Colonic mucosa (tissue), 4 donors: Measurements from ENCODE around the gene MTR. TPM values are rescaled to one million over a fixed set of nuclear protein-coding genes. Genes with fewer than 3 reads are reported as not detected.
"Not testable (repeated sequence)": the region's sequence is repeated elsewhere in the genome, so short reads cannot be mapped to it uniquely, and the experiment has no call there.

Experiments
- DNase-seq: peaks from one replicate; pipeline ENCODE4 v3.0.0-alpha.2; 2020
- H3K27ac ChIP-seq: fragments of 200-600 bp; one replicate; pipeline ENCODE4 v1.8.0; 2021
- H3K27me3 ChIP-seq: fragments of 200-600 bp; one replicate; pipeline ENCODE4 v1.8.0; 2021
- H3K36me3 ChIP-seq: fragments of 200-600 bp; one replicate; pipeline ENCODE4 v1.8.0; 2021
- H3K4me1 ChIP-seq: fragments of 200-600 bp; one replicate; pipeline ENCODE4 v1.8.0; 2021; ENCODE audit warnings: mild to moderate bottlenecking
- H3K4me3 ChIP-seq: fragments of 200-600 bp; one replicate; pipeline ENCODE4 v1.8.0; 2021
- H3K9ac ChIP-seq, 2 donors: one replicate each; pipeline ENCODE4 v1.7.0; 2013; ENCODE audit warnings: control low read depth in 2 of 2, low read depth in 2 of 2, low read length in 2 of 2
- H3K9me3 ChIP-seq: fragments of 200-600 bp; one replicate; pipeline ENCODE4 v1.8.0; 2021
- intact Hi-C: fragments of 100-400 bp; cut with DNase I; formaldehyde crosslinking; loops from one replicate; pipeline ENCODE4 v1.14.1; 2022
- total RNA-seq, 2 donors: library from RNA; stranded (reverse); fragmentation: NEBNext Ultra II Directional in 1 of 2; extraction: Animal tissue kit (Norgen Biotek cat#: 25700) in 1 of 2; gene quantifications; one replicate each; pipeline ENCODE4 v1.2.1, GENCODE V29; 2021
- TF ChIP-seq, protein P1 (sequence below): fragments of 200-600 bp; IDR thresholded peaks from one replicate; pipeline ENCODE4 v1.8.0; 2022; ENCODE audit warnings: antibody characterized with exemption, mild to moderate bottlenecking
- donor health status: healthy.
- donor health status: DM: no; HTN: no; CAD: no.
- donor health status: DM: no; HTN: no; CAD: no.

MTR gene
- total RNA-seq, 2 donors from 2014 or later, result 20.5 to 24.4 TPM

DNA sequence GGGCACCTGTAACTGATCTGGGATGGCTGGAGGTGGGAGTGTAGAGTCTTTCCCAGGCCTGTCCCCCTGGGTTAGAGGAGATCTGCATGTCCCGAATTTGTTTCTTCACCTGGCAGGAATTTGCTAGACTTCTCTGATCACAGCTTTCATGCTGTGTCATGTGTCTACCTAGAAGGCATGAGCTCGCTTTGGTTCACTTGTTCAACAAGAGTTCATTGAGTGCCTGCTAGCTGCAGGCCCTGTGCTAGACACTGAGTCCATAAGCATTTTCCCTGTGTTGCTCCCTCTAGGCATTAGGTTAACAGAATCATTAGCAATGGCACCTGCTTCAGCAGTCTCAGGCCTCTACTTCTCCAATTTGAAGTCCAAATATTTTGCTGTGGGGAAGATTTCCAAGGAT is 101.6 kb downstream of the MTR start:
- intact Hi-C loops, result no loop called here
- Histone ChIP-seq H3K36me3 (no peaks in the 10 kb centered on the region), H3K4me1 (no peaks in the 10 kb centered on the region), H3K9me3 (no peaks in the 10 kb centered on the region), H3K27ac (no peak overlapping the region), H3K27me3 (no peaks in the 10 kb centered on the region), H3K9ac (no peak overlapping the region), H3K4me3 (no peak overlapping the region)
- no peak for DNase-seq
- TF ChIP-seq, protein P1, sequence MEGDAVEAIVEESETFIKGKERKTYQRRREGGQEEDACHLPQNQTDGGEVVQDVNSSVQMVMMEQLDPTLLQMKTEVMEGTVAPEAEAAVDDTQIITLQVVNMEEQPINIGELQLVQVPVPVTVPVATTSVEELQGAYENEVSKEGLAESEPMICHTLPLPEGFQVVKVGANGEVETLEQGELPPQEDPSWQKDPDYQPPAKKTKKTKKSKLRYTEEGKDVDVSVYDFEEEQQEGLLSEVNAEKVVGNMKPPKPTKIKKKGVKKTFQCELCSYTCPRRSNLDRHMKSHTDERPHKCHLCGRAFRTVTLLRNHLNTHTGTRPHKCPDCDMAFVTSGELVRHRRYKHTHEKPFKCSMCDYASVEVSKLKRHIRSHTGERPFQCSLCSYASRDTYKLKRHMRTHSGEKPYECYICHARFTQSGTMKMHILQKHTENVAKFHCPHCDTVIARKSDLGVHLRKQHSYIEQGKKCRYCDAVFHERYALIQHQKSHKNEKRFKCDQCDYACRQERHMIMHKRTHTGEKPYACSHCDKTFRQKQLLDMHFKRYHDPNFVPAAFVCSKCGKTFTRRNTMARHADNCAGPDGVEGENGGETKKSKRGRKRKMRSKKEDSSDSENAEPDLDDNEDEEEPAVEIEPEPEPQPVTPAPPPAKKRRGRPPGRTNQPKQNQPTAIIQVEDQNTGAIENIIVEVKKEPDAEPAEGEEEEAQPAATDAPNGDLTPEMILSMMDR, result no peak

DNA sequence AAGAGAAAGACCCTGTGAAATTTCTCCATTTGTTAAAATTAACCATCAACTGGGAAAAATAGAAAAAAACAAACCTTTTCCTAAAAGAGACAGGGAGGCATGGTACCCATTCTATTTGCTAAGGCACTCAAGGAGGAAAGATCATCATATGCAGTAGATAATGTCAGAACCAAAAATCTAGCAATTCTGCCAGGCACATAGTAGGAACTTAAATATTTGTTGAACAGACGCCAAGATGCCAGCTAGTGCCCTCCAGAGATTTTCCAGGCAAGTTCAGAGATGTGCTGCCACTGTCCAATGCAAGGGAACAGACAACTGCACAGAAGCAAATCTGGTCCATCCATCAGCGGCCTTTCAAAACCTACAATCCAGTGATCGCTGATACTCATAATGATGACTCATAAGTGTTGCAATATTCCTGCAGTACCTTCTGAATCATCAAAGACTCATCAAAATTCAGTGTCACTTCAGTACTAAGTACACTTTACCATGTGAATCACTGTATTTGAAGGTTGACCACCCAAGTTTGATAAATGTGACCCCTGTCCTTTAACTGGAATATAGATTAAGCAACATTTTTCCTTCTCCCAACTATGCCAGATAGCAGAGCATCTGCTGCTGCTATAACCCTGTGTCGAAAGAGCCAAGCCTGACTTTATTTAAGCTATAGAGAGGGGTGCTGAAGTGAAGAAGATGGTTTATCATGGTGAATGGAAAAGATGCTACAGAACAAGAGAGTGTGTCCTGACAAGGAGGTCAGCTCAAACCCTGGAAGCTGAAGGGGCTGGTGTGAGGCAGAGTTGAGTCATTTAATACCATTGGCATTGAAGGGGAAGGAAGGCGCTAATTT is 110.0 kb downstream of the MTR start:
- H3K27me3 ChIP-seq, result no peaks in the 10 kb centered on the region
- no peak for DNase-seq
- TF ChIP-seq, protein P1, result no peak
- H3K4me3 ChIP-seq, result no peak overlapping the region
- H3K27ac ChIP-seq, result no peak overlapping the region
- intact Hi-C loops, result no loop called here
- H3K9me3 ChIP-seq, result no peaks in the 10 kb centered on the region
- H3K4me1 ChIP-seq, result no peaks in the 10 kb centered on the region
- no peak overlapping the region for H3K9ac ChIP-seq
- H3K36me3 ChIP-seq, result no peaks in the 10 kb centered on the region

DNA sequence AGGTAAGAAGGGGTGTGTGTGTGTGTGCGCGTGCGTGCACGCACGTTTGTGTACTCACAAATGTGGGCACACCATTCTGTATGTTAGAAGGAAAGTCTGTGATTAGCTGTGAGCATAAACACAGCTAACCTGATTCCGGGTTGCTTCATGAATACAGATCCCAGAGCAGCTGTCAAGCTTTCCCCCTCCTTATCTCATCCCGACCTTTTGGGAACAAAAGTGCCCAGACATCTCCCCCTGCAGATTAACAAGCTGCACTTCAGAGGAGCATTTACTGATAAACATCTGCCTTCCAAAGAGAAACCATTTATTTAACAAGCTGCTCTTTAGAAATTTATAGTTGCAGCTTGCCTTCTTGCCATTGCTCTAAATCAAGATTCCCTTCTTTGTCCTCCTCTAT is 112.1 kb downstream of the MTR start:
- Histone ChIP-seq H3K4me3 (no peak overlapping the region), H3K27me3 (no peaks in the 10 kb centered on the region), H3K9ac (no peak overlapping the region), H3K4me1 (no peaks in the 10 kb centered on the region), H3K9me3 (no peaks in the 10 kb centered on the region), H3K27ac (no peak overlapping the region), H3K36me3 (no peaks in the 10 kb centered on the region)
- no peak for DNase-seq
- intact Hi-C loops, result no loop called here
- TF ChIP-seq, protein P1, result no peak

DNA sequence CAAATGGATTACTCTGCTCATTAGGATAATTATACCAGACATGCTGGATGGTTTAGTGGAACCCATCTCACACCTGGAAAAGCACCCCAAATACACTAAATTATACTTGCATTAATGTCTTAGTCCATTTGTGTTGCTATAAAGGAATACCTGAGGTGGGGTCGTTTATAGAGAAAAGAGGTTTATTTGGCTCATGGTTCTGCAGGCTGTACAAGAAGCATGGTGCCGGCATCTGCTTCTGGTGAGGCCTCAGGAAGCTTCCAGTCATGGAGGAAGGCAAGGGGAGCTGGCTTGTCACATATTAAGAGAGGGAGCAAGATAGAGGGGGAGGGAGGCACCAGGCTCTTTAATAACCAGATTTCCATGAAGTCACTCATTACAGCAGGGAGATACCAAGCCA is 113.6 kb downstream of the MTR start:
- no peak overlapping the region for H3K9ac ChIP-seq
- intact Hi-C loops, result no loop called here
- no peak overlapping the region for H3K27ac ChIP-seq
- no peaks in the 10 kb centered on the region for H3K9me3 ChIP-seq
- TF ChIP-seq, protein P1, result no peak
- H3K27me3 ChIP-seq, result no peaks in the 10 kb centered on the region
- no peaks in the 10 kb centered on the region for H3K4me1 ChIP-seq
- no peaks in the 10 kb centered on the region for H3K36me3 ChIP-seq
- DNase-seq, result no peak
- no peak overlapping the region for H3K4me3 ChIP-seq

DNA sequence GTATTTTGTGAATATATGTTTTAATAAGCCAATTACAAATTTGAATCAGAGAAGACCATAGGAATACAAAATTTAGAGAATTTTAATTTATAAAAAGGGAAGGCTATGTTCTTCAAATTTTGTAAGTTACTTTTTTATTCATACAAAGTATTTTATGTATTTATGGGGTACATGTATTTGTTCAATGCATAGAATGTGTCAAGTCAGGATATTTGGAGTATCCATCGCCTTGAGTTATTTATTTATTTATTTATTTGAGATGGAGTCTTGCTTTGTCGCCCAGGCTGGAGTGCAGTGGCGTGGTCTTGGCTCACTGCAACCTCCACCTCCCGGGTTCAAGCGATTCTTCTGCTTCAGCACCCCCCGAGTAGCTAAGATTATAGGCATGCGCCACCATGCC is 116.0 kb downstream of the MTR start:
- DNase-seq, H3K9ac ChIP-seq, H3K27ac ChIP-seq, H3K27me3 ChIP-seq, intact Hi-C loops, H3K36me3 ChIP-seq, H3K9me3 ChIP-seq, H3K4me3 ChIP-seq, H3K4me1 ChIP-seq: not testable (repeated sequence)

DNA sequence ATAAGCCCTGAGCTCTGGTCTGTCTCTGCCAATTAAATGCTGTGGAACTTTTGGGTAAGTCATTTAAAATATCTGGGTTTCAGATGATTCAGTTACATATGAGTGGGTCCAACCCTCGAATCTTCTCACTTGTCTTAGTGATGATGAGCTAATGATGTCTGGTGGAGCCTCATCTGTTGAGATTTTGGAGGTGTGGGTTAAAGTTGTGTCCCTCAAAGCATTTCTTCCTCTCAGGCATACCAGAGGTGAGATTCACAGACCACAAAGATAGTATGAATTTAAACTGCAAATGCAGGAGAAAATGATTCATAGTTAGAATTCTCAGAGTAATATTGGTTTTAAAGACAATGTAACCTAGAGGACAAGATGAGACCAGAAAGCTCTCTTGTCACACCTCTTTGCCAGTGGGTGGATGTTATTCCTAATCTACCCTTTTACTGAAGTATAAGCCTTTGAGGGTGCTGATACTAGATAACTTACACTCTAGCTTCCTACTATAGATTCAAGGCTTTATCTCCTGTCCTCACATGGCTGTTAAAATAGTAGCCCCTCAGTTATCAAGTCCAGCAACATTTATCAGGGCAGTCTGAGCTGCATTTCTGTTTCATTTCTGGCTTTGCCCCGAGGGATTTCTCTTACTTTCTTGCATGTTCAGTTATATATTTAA is 118.4 kb downstream of the MTR start:
- H3K4me3 ChIP-seq, result no peak overlapping the region
- H3K27ac ChIP-seq, result no peak overlapping the region
- TF ChIP-seq, protein P1, result no peak
- H3K4me1 ChIP-seq, result no peaks in the 10 kb centered on the region
- no peaks in the 10 kb centered on the region for H3K27me3 ChIP-seq
- no peaks in the 10 kb centered on the region for H3K36me3 ChIP-seq
- no peak overlapping the region for H3K9ac ChIP-seq
- DNase-seq, result no peak
- intact Hi-C loops, result no loop called here
- H3K9me3 ChIP-seq, result no peaks in the 10 kb centered on the region
